Measurements from ENCODE around the gene PPFIA4. TPM values are rescaled to one million over a fixed set of nuclear protein-coding genes. Genes with fewer than 3 reads are reported as not detected.

Gene PPFIA4
- total and polyA plus RNA-seq, 9 of the 15 experiments (the other 6 are each of a cell fraction or from before 2014, with no cell fraction given) = 0.07 to 12.0 (median 0.70) TPM

- TF ChIP-seq, protein P1, sequence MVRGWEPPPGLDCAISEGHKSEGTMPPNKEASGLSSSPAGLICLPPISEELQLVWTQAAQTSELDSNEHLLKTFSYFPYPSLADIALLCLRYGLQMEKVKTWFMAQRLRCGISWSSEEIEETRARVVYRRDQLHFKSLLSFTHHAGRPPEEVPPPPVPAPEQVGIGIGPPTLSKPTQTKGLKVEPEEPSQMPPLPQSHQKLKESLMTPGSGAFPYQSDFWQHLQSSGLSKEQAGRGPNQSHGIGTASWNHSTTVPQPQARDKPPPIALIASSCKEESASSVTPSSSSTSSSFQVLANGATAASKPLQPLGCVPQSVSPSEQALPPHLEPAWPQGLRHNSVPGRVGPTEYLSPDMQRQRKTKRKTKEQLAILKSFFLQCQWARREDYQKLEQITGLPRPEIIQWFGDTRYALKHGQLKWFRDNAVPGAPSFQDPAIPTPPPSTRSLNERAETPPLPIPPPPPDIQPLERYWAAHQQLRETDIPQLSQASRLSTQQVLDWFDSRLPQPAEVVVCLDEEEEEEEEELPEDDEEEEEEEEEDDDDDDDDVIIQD (CRISPR knock-in tag; IDR thresholded peaks at IDR 0.05) = peak; percentile 57; the same call in 1 of the 2 replicates
- no peak for TF ChIP-seq JUN (IDR thresholded peaks at IDR 0.05; ENCODE audit: borderline replicate concordance, low read depth, low read length)
- peak; percentile 96; the same call in 1 of the 2 replicates for TF ChIP-seq JUN (CRISPR knock-in tag; IDR thresholded peaks at IDR 0.05; ENCODE audit: borderline replicate concordance)
- TF ChIP-seq SMC3 (conservative IDR thresholded peaks at IDR 0.05; ENCODE audit: insufficient read depth, low read depth, low read length) = no peak
- peak; percentile 77; the same call in 1 of the 2 replicates for TF ChIP-seq ELF2 (CRISPR knock-in tag; IDR thresholded peaks at IDR 0.05)
- peak; percentile 97 for TF ChIP-seq CXXC5 (CRISPR knock-in tag; IDR thresholded peaks at IDR 0.05)
- TF ChIP-seq MTA2 (IDR thresholded peaks at IDR 0.05; ENCODE audit: low read depth) = no peak
- TF ChIP-seq ZNF263 (CRISPR knock-in tag; IDR thresholded peaks at IDR 0.05; ENCODE audit: borderline replicate concordance) = 0 out of 2 replicates have a peak, but pooled peaks have one; percentile 75
- peak; percentile 76; the same call in 1 of the 2 replicates for TF ChIP-seq HSF4 (CRISPR knock-in tag; IDR thresholded peaks at IDR 0.05; ENCODE audit: borderline replicate concordance)
- TF ChIP-seq ZNF224 (CRISPR knock-in tag; IDR thresholded peaks at IDR 0.05) = no peak; the same call in 1 of the 2 replicates
- TF ChIP-seq, protein P2, sequence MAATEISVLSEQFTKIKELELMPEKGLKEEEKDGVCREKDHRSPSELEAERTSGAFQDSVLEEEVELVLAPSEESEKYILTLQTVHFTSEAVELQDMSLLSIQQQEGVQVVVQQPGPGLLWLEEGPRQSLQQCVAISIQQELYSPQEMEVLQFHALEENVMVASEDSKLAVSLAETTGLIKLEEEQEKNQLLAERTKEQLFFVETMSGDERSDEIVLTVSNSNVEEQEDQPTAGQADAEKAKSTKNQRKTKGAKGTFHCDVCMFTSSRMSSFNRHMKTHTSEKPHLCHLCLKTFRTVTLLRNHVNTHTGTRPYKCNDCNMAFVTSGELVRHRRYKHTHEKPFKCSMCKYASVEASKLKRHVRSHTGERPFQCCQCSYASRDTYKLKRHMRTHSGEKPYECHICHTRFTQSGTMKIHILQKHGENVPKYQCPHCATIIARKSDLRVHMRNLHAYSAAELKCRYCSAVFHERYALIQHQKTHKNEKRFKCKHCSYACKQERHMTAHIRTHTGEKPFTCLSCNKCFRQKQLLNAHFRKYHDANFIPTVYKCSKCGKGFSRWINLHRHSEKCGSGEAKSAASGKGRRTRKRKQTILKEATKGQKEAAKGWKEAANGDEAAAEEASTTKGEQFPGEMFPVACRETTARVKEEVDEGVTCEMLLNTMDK (IDR thresholded peaks at IDR 0.05; ENCODE audit: borderline replicate concordance, insufficient read depth, low read depth, low read length, poor library complexity, severe bottlenecking) = no peak
- TF ChIP-seq RBM22 (IDR thresholded peaks at IDR 0.05; ENCODE audit: low read depth, low read length, poor library complexity, severe bottlenecking) = peak; percentile 36
- 0 out of 2 replicates have a peak, but pooled peaks have one; percentile 54 for TF ChIP-seq HEY1 (CRISPR knock-in tag; IDR thresholded peaks at IDR 0.05; ENCODE audit: borderline replicate concordance)
- peak; percentile 86 for TF ChIP-seq TCF15 (CRISPR knock-in tag; IDR thresholded peaks at IDR 0.05)
- no peak for TF ChIP-seq KAT2B (IDR thresholded peaks at IDR 0.05; ENCODE audit: low read depth, low read length)
- no peak for TF ChIP-seq HDAC6 (IDR thresholded peaks at IDR 0.05; ENCODE audit: low read depth, low read length)
- TF ChIP-seq SLC30A9 (CRISPR knock-in tag; IDR thresholded peaks at IDR 0.05) = no peak
- no peak for TF ChIP-seq SETDB1 (IDR thresholded peaks at IDR 0.05; ENCODE audit: low read length)
- TF ChIP-seq CREB5 (CRISPR knock-in tag; IDR thresholded peaks at IDR 0.05) = peak; percentile 22; the same call in 1 of the 2 replicates
- TF ChIP-seq JUNB (CRISPR knock-in tag; conservative IDR thresholded peaks at IDR 0.05) = no peak
- TF ChIP-seq ZBED1 (IDR thresholded peaks at IDR 0.05) = no peak
- no peak for TF ChIP-seq PCBP2 (IDR thresholded peaks at IDR 0.05; ENCODE audit: low read depth, low read length, poor library complexity, severe bottlenecking)
- TF ChIP-seq SAFB2 (IDR thresholded peaks at IDR 0.05; ENCODE audit: borderline replicate concordance, low read depth, low read length, severe bottlenecking) = no peak
Measured at GRCh38 chr1:203026031-203026665, at the start of gene PPFIA4 (continued).
